Rectal smooth muscle tissue (tissue), 1 donor: ENCODE data around the gene FAM3A.
A peak's percentile ranks its signal among the peaks of the same experiment; 100 is the strongest.

ENCODE experiments used
- H3K27ac ChIP-seq: one replicate; pipeline ENCODE4 v1.7.0; 2013; ENCODE audit warnings: low read depth, low read length, inconsistent platforms
- H3K27me3 ChIP-seq: one replicate; pipeline ENCODE4 v1.7.0; 2013; ENCODE audit warnings: low read length; ENCODE audit not compliant: control insufficient read depth, insufficient read depth
- H3K36me3 ChIP-seq: one replicate; pipeline ENCODE4 v1.7.0; 2013; ENCODE audit warnings: low read length; ENCODE audit not compliant: control insufficient read depth, insufficient read depth
- H3K4me1 ChIP-seq: one replicate; pipeline ENCODE4 v1.7.0; 2013; ENCODE audit warnings: low read length; ENCODE audit not compliant: control insufficient read depth, insufficient read depth
- H3K4me3 ChIP-seq: one replicate; pipeline ENCODE4 v1.7.0; 2013; ENCODE audit warnings: low read length
- H3K9ac ChIP-seq: one replicate; pipeline ENCODE4 v1.7.0; 2013; ENCODE audit warnings: low read length

FAM3A gene

GRCh38 chrX:154457491-154458115, 58.4 kb downstream of the FAM3A start:
- no peak overlapping the region for H3K27ac ChIP-seq
- H3K4me3 ChIP-seq: peak overlapping the region; percentile 58
- no peak overlapping the region for H3K9ac ChIP-seq
- peaks cover 2% of the 10 kb centered on the region for H3K27me3 ChIP-seq
- peaks cover under 1% of the 10 kb centered on the region for H3K36me3 ChIP-seq
- H3K4me1 ChIP-seq: no peaks in the 10 kb centered on the region
